Osteocyte (in vitro differentiated cells): ENCODE measurements around the gene EBNA1BP2. TPM values are rescaled to one million over a fixed set of nuclear protein-coding genes. Genes with fewer than 3 reads are reported as not detected.
A peak's percentile ranks its signal among the peaks of the same experiment; 100 is the strongest.
"Not testable (repeated sequence)": the region's sequence is repeated elsewhere in the genome, so short reads cannot be mapped to it uniquely, and the experiment has no call there.

ENCODE experiments used
- DNase-seq: peaks from one replicate; pipeline ENCODE4 v3.0.0; 2021; ENCODE audit warnings: mixed read lengths; ENCODE audit not compliant: unreplicated experiment; ENCODE audit errors: extremely low spot score
- H3K27ac Mint-ChIP-seq: one replicate; pipeline ENCODE4 v1.8.0; 2021; ENCODE audit warnings: mild to moderate bottlenecking, mixed read lengths; ENCODE audit not compliant: unreplicated experiment
- H3K27me3 Mint-ChIP-seq: one replicate; pipeline ENCODE4 v1.8.0; 2021; ENCODE audit warnings: mixed read lengths; ENCODE audit not compliant: unreplicated experiment
- H3K36me3 Mint-ChIP-seq: one replicate; pipeline ENCODE4 v1.8.0; 2021; ENCODE audit warnings: mixed read lengths; ENCODE audit not compliant: unreplicated experiment
- H3K4me1 Mint-ChIP-seq: one replicate; pipeline ENCODE4 v1.8.0; 2021; ENCODE audit warnings: mixed read lengths; ENCODE audit not compliant: unreplicated experiment
- H3K4me3 Mint-ChIP-seq: one replicate; pipeline ENCODE4 v1.8.0; 2021; ENCODE audit warnings: mild to moderate bottlenecking, moderate library complexity, mixed read lengths; ENCODE audit not compliant: unreplicated experiment
- H3K9me3 Mint-ChIP-seq: one replicate; pipeline ENCODE4 v1.8.0; 2021; ENCODE audit warnings: mixed read lengths; ENCODE audit not compliant: unreplicated experiment
- total RNA-seq: library from RNA; stranded (reverse); gene quantifications from 2 replicates; pipeline ENCODE4 v1.2.1, GENCODE V29; 2021
- TF ChIP-seq, protein P1 (sequence below): fragments of 200-600 bp; sonication (generic); IDR thresholded peaks from 2 replicates; pipeline ENCODE4 v1.5.0; 2021; ENCODE audit warnings: antibody characterized with exemption, mild to moderate bottlenecking, moderate library complexity

Gene EBNA1BP2
- total RNA-seq, 1 donor from 2014 or later: 38.3 TPM

DNA sequence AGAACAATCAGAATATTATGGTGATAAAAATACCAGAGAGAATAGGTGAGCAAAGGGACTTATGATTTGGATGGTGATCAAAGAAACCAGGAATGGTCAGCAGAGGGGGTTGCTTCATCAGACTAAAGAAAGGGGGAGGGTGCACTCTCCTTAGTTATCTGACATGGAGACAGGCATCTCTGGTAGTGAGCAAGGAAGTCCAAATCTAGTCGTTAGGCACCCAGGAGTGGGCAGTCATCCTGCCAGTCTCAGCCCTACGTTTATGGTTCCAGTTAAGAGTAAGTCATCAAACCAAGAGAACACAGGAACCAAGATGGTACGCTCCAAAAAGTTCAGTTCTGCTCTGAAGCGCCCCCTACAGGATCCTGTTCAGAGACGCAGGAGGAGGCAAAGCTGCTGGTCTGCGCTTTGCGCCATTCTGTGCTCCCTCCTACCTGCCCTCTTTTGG lies 28.6 kb downstream of the EBNA1BP2 start:
- Mint-ChIP-seq H3K9me3 (peaks cover 12% of the 10 kb centered on the region), H3K36me3 (peaks cover 14% of the 10 kb centered on the region), H3K27me3 (no peaks in the 10 kb centered on the region), H3K4me3 (no peak overlapping the region), H3K27ac (no peak overlapping the region), H3K4me1 (peaks cover 13% of the 10 kb centered on the region)
- no peak for DNase-seq
- TF ChIP-seq, protein P1, sequence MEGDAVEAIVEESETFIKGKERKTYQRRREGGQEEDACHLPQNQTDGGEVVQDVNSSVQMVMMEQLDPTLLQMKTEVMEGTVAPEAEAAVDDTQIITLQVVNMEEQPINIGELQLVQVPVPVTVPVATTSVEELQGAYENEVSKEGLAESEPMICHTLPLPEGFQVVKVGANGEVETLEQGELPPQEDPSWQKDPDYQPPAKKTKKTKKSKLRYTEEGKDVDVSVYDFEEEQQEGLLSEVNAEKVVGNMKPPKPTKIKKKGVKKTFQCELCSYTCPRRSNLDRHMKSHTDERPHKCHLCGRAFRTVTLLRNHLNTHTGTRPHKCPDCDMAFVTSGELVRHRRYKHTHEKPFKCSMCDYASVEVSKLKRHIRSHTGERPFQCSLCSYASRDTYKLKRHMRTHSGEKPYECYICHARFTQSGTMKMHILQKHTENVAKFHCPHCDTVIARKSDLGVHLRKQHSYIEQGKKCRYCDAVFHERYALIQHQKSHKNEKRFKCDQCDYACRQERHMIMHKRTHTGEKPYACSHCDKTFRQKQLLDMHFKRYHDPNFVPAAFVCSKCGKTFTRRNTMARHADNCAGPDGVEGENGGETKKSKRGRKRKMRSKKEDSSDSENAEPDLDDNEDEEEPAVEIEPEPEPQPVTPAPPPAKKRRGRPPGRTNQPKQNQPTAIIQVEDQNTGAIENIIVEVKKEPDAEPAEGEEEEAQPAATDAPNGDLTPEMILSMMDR: peak; percentile 28

DNA sequence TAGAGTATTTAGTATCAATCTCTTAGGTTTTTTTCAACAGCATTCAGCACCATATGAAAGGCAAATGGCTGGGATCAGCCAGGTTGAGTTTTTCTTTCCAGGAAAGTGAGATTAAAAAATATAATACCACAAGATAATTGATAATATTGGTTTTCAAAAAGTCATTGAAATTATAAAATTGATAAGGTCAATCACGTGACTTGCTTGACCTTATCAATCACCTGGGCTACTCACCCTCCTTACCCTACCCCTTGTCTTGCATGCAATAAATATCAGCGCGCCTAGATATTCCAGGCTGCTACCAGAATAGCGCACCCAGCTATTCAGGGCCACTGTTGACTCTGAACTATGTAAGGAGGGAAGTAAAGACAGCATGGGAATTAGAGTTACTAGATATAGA lies 31.5 kb downstream of the EBNA1BP2 start:
- Mint-ChIP-seq H3K36me3 (peaks cover 14% of the 10 kb centered on the region), H3K9me3 (peaks cover 12% of the 10 kb centered on the region), H3K4me3 (no peak overlapping the region), H3K27me3 (no peaks in the 10 kb centered on the region), H3K27ac (no peak overlapping the region), H3K4me1 (no peaks in the 10 kb centered on the region)
- no peak for DNase-seq
- TF ChIP-seq, protein P1: no peak

DNA sequence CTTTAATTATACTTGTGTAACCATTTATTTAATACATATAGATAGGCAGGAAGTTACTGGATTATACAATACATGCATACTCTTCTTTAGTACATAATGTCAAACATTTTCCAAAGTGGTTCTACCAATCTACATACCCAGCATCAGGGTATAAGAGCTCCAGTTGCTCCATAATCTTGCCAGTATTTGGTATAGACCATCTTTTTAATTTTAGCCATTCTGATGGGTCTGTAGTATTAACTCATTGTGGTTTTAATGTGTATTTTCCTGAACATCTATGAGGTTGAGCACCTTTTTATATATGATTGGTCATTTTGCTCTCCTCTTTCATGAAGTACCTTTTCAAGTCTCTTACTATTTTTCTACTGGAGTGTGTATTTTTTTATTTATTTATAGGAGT lies 32.1 kb downstream of the EBNA1BP2 start:
- TF ChIP-seq, protein P1: no peak
- Mint-ChIP-seq H3K27ac (no peak overlapping the region), H3K4me1 (no peaks in the 10 kb centered on the region), H3K27me3 (no peaks in the 10 kb centered on the region), H3K4me3 (no peak overlapping the region), H3K36me3 (peaks cover 10% of the 10 kb centered on the region), H3K9me3 (peaks cover 12% of the 10 kb centered on the region)
- no peak for DNase-seq

DNA sequence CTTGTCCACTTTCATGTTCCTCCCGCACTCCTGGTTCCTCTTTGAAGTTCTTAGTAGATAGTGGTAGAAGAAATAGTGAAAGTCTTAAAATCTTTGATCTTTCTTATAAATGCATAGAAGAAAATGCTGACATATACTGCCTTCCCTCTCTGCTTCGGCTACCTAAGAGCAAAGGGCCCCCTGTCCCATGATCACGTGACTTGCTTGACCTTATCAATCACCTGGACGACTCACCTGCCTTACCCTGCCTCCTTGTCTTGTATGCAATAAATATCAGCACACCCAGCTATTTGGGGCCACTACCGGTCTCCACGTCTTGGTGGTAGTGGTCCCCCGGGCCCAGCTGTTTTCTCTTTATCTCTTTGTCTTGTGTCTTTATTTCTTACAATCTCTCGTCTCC lies 32.8 kb downstream of the EBNA1BP2 start:
- H3K9me3 Mint-ChIP-seq: peaks cover 19% of the 10 kb centered on the region
- H3K4me3 Mint-ChIP-seq, H3K4me1 Mint-ChIP-seq, H3K36me3 Mint-ChIP-seq, DNase-seq, H3K27ac Mint-ChIP-seq, H3K27me3 Mint-ChIP-seq: not testable (repeated sequence)

DNA sequence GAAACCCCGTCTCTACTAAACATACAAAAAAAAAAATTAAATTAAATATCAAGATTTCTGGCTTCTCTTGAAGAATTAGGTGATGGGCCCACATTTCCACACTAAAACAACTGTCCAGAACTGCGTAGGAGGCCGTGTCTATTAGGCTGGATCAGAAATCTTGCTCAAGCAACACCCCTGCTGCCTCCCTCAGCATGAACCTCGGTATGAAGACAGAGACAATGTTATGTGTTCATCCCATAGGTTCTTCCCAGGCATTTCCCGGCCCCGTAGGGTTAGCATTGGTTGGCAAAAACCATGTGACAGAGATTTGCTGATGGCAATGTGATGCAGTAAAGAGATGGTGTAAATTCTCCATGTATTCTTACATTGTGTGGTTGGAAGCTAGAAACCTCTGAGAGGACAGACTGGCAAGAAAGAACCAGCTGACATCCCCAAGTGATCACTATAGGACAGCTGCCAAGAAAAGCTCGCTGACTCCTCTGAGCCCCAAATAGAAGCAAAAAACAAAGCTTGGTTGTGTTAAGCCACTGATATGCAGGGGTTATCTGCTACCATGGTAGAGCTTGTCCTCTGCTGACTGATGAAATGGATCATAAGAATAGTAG lies 34.5 kb downstream of the EBNA1BP2 start:
- peaks cover 21% of the 10 kb centered on the region for H3K9me3 Mint-ChIP-seq
- H3K27me3 Mint-ChIP-seq: no peaks in the 10 kb centered on the region
- no peak overlapping the region for H3K4me3 Mint-ChIP-seq
- H3K36me3 Mint-ChIP-seq: peaks cover 11% of the 10 kb centered on the region
- TF ChIP-seq, protein P1: no peak
- peaks cover 16% of the 10 kb centered on the region for H3K4me1 Mint-ChIP-seq
- H3K27ac Mint-ChIP-seq: no peak overlapping the region
- DNase-seq: no peak
